ENCODE data around the gene PCBP2. TPM values are rescaled to one million over a fixed set of nuclear protein-coding genes. Genes with fewer than 3 reads are reported as not detected.
A peak's percentile ranks its signal among the peaks of the same experiment; 100 is the strongest.

The PCBP2 gene
- total RNA-seq, 6 donors from 2014 or later, result 346 to 723 (median 513) TPM

GRCh38 chr12:53450936-53451335 lies 966 bp upstream of the PCBP2 start:
- no peaks in the 10 kb centered on the region for H3K27me3 ChIP-seq
- ATAC-seq (ENCODE audit: low FRiP score in 2 of 2), result no peak
- no peak overlapping the region for H3K4me3 ChIP-seq
- no peak for DNase-seq
- no peaks in the 10 kb centered on the region for H3K9me3 ChIP-seq
- peaks cover 20 to 29% (median 25%) of the 10 kb centered on the region in 4 donors for H3K4me1 ChIP-seq
- no peak for TF ChIP-seq POLR2A (IDR thresholded peaks at IDR 0.05)
- TF ChIP-seq, protein P1, sequence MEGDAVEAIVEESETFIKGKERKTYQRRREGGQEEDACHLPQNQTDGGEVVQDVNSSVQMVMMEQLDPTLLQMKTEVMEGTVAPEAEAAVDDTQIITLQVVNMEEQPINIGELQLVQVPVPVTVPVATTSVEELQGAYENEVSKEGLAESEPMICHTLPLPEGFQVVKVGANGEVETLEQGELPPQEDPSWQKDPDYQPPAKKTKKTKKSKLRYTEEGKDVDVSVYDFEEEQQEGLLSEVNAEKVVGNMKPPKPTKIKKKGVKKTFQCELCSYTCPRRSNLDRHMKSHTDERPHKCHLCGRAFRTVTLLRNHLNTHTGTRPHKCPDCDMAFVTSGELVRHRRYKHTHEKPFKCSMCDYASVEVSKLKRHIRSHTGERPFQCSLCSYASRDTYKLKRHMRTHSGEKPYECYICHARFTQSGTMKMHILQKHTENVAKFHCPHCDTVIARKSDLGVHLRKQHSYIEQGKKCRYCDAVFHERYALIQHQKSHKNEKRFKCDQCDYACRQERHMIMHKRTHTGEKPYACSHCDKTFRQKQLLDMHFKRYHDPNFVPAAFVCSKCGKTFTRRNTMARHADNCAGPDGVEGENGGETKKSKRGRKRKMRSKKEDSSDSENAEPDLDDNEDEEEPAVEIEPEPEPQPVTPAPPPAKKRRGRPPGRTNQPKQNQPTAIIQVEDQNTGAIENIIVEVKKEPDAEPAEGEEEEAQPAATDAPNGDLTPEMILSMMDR (IDR thresholded peaks at IDR 0.05), result no peak
- TF ChIP-seq EP300 (IDR thresholded peaks at IDR 0.05), result no peak
- TF ChIP-seq POLR2AphosphoS5 (IDR thresholded peaks at IDR 0.05), result no peak
- H3K27ac ChIP-seq, result no peak overlapping the region
- 91 to 93% methylated on average over 7 of the region's 7 CpGs for WGBS, 2 donors
- peaks cover 13 to 50% (median 32%) of the 10 kb centered on the region in 4 donors for H3K36me3 ChIP-seq

GRCh38 chr12:53452159-53453077 lies 516 bp downstream of the PCBP2 start:
- ATAC-seq (ENCODE audit: low FRiP score in 2 of 2) (peak; percentile 89 to 93), DNase-seq (peak; percentile 89 to 96)
- WGBS, 2 donors, result 0% methylated on average over 14 to 47 of the region's 82 CpGs
- peak in 2 of 4 donors; percentile 11 to 13 for TF ChIP-seq POLR2A (IDR thresholded peaks at IDR 0.05)
- peak; percentile 54 to 70 for TF ChIP-seq POLR2AphosphoS5 (IDR thresholded peaks at IDR 0.05)
- no peak for TF ChIP-seq EP300 (IDR thresholded peaks at IDR 0.05)
- TF ChIP-seq, protein P1 (IDR thresholded peaks at IDR 0.05), result peak in 2 of 6 experiments; percentile 42 to 60
- Histone ChIP-seq H3K9me3 (no peaks in the 10 kb centered on the region), H3K4me1 (peaks cover 20 to 27% (median 25%) of the 10 kb centered on the region in 4 donors), H3K27me3 (no peaks in the 10 kb centered on the region), H3K27ac (peak overlapping the region; percentile 97 to 99 (median 98)), H3K36me3 (peaks cover 27 to 50% (median 37%) of the 10 kb centered on the region in 4 donors), H3K4me3 (peak overlapping the region; percentile 63 to 89 (median 77))

DNA sequence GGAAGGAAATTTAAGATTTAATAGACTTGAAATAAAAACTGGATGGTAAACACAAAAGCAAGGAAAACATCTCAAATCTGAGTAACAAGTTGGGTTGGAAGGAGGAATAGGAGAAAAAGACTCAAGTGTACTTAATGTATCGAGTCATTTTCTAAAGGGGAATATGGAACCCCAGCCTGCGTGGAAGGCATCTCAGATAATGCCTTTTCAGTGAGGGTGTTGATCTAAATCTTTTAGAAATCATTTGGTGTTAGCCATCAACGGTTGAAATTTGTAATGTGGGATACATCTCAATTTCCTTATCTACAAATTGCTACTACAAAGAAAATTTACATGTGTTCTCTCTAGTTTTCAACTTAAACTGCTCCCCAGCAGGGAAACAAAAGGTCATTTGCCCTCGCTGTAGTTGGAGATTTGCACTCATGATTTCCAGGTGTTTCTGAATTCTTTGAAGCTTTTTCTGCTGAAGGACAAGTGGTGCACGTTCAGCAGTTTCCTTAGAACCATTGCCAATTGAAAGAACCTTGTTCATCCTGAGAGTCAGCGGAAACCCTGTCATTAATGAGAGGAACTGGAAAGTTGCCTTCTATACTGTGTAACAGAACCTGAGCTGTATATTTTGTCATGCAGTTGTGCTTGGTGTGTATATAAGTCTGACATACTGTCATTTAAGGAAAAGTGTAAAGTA lies 2.2 kb downstream of the PCBP2 start:
- Histone ChIP-seq H3K4me3 (peak overlapping the region in 2 of 4 donors; percentile 84 to 89), H3K36me3 (peaks cover 44 to 51% (median 47%) of the 10 kb centered on the region in 4 donors), H3K27me3 (no peaks in the 10 kb centered on the region), H3K4me1 (peaks cover 20 to 27% (median 25%) of the 10 kb centered on the region in 4 donors), H3K27ac (peak overlapping the region in 1 of 4 donors; percentile 98), H3K9me3 (no peaks in the 10 kb centered on the region)
- ATAC-seq (ENCODE audit: low FRiP score in 2 of 2) (no peak), DNase-seq (no peak)
- 39% methylated on average over 6 of the region's 6 CpGs for WGBS, 2 donors
- TF ChIP-seq EP300 (IDR thresholded peaks at IDR 0.05), result no peak
- TF ChIP-seq, protein P1 (IDR thresholded peaks at IDR 0.05), result no peak
- TF ChIP-seq POLR2A (IDR thresholded peaks at IDR 0.05), result no peak
- TF ChIP-seq POLR2AphosphoS5 (IDR thresholded peaks at IDR 0.05), result no peak

- Histone ChIP-seq H3K36me3 (peaks cover 50 to 56% (median 53%) of the 10 kb centered on the region in 4 donors), H3K4me1 (peaks cover 20 to 27% (median 25%) of the 10 kb centered on the region in 4 donors), H3K27ac (no peak overlapping the region), H3K9me3 (no peaks in the 10 kb centered on the region), H3K27me3 (no peaks in the 10 kb centered on the region), H3K4me3 (peak overlapping the region in 1 of 4 donors; percentile 84)
- ATAC-seq (ENCODE audit: low FRiP score in 2 of 2), result no peak
- no peak for TF ChIP-seq EP300 (IDR thresholded peaks at IDR 0.05)
- no peak for TF ChIP-seq POLR2A (IDR thresholded peaks at IDR 0.05)
- TF ChIP-seq, protein P1 (IDR thresholded peaks at IDR 0.05), result no peak
- no peak for TF ChIP-seq POLR2AphosphoS5 (IDR thresholded peaks at IDR 0.05)
- 59 to 65% methylated on average over 3 of the region's 3 CpGs for WGBS, 2 donors
- no peak for DNase-seq
Measured at GRCh38 chr12:53454707-53455106, 2.8 kb downstream of the PCBP2 start.
